GM12873 (cell line): Measurements from ENCODE around the gene ACTMAP.

Source experiments
- CTCF ChIP-seq: IDR thresholded peaks from 2 replicates; pipeline ENCODE4 v1.5.1; 2012; ENCODE audit warnings: low read depth, mild to moderate bottlenecking, moderate library complexity, low read length, control low read depth; ENCODE audit not compliant: insufficient read depth; ENCODE audit errors: missing control alignments

ACTMAP gene

GRCh38 chr19:40726279-40726678, 24.0 kb downstream of the ACTMAP start:
- no peak for TF ChIP-seq CTCF

- TF ChIP-seq CTCF, result no peak
These were observed 25.4 kb downstream of the ACTMAP start for GRCh38 chr19:40724855-40725254.

- no peak for TF ChIP-seq CTCF
These were observed 26.0 kb downstream of the ACTMAP start for GRCh38 chr19:40724315-40724714.

- TF ChIP-seq CTCF, result no peak
These were observed 26.5 kb downstream of the ACTMAP start for GRCh38 chr19:40723661-40724254.

- no peak for TF ChIP-seq CTCF
These were observed 28.2 kb downstream of the ACTMAP start for GRCh38 chr19:40721936-40722661.

GRCh38 chr19:40721140-40721486, 29.2 kb downstream of the ACTMAP start:
- TF ChIP-seq CTCF, result no peak

- TF ChIP-seq CTCF, result no peak
These were observed 30.8 kb downstream of the ACTMAP start for GRCh38 chr19:40719414-40719894.
